Neural progenitor cell (in vitro differentiated cells): ENCODE data around the gene CKMT2. TPM values are rescaled to one million over a fixed set of nuclear protein-coding genes. Genes with fewer than 3 reads are reported as not detected.

Source experiments
- DNase-seq: peaks from one replicate; pipeline ENCODE4 v3.0.0-alpha.2; 2016; ENCODE audit warnings: low spot score
- H2AFZ ChIP-seq: fragments of 200-600 bp; sonication (generic); replicated peaks from 2 replicates; pipeline ENCODE4 v1.6.1; 2016; ENCODE audit warnings: antibody characterized with exemption
- H3F3A ChIP-seq: fragments of 200-600 bp; sonication (generic); 2 replicates; pipeline ENCODE4 v1.6.1; 2016; ENCODE audit warnings: antibody characterized with exemption, low read depth
- H3K27ac ChIP-seq: fragments of 200-600 bp; sonication (generic); 2 replicates; pipeline ENCODE4 v1.5.1; 2016; ENCODE audit warnings: mild to moderate bottlenecking
- H3K27me3 ChIP-seq: fragments of 200-600 bp; sonication (generic); 2 replicates; pipeline ENCODE4 v1.6.1; 2016; ENCODE audit warnings: mild to moderate bottlenecking, moderate library complexity
- H3K36me3 ChIP-seq: fragments of 200-600 bp; sonication (generic); 2 replicates; pipeline ENCODE4 v1.5.1; 2016
- H3K4me1 ChIP-seq: fragments of 200-600 bp; sonication (generic); 2 replicates; pipeline ENCODE4 v1.6.1; 2016; ENCODE audit warnings: mixed run types
- H3K4me2 ChIP-seq: fragments of 200-600 bp; sonication (generic); 2 replicates; pipeline ENCODE4 v1.6.1; 2016
- H3K4me3 ChIP-seq: fragments of 200-600 bp; sonication (generic); 2 replicates; pipeline ENCODE4 v1.5.1; 2016
- H3K79me2 ChIP-seq: fragments of 200-600 bp; sonication (generic); 2 replicates; pipeline ENCODE4 v1.6.1; 2016; ENCODE audit warnings: low read depth
- H3K9ac ChIP-seq: fragments of 200-600 bp; sonication (generic); 2 replicates; pipeline ENCODE4 v1.6.1; 2016
- H3K9me3 ChIP-seq: fragments of 200-600 bp; sonication (generic); 2 replicates; pipeline ENCODE4 v1.5.1; 2016; ENCODE audit warnings: low read depth
- H4K20me1 ChIP-seq: fragments of 200-600 bp; sonication (generic); 2 replicates; pipeline ENCODE4 v1.6.1; 2016; ENCODE audit warnings: low read depth
- H3K27ac Mint-ChIP-seq: 3 replicates; pipeline ENCODE4 v1.8.0; 2021; ENCODE audit warnings: mixed read lengths
- H3K27me3 Mint-ChIP-seq: 2 replicates; pipeline ENCODE4 v1.8.0; 2022; ENCODE audit warnings: low read depth, mild to moderate bottlenecking, inconsistent platforms, moderate library complexity, mixed read lengths; ENCODE audit not compliant: insufficient read depth
- H3K36me3 Mint-ChIP-seq: 3 replicates; pipeline ENCODE4 v1.8.0; 2021; ENCODE audit warnings: mixed read lengths
- H3K4me1 Mint-ChIP-seq: 3 replicates; pipeline ENCODE4 v1.8.0; 2021; ENCODE audit warnings: mixed read lengths
- H3K4me3 Mint-ChIP-seq: 3 replicates; pipeline ENCODE4 v1.8.0; 2021; ENCODE audit warnings: mild to moderate bottlenecking, moderate library complexity, mixed read lengths
- H3K9me3 Mint-ChIP-seq: 3 replicates; pipeline ENCODE4 v1.8.0; 2020; ENCODE audit warnings: mixed read lengths
- EZH2 ChIP-seq: fragments of 200-600 bp; sonication (generic); IDR thresholded peaks from 2 replicates; pipeline ENCODE4 v1.6.1; 2017; ENCODE audit warnings: antibody characterized with exemption, mild to moderate bottlenecking, moderate library complexity
- EZH2phosphoT487 ChIP-seq: fragments of 200-600 bp; sonication (generic); IDR thresholded peaks from 2 replicates; pipeline ENCODE4 v1.6.1; 2017; ENCODE audit warnings: antibody characterized with exemption
- total RNA-seq: library from RNA; depleted of rRNA; stranded (reverse); fragments of >200 nt; gene quantifications from 2 replicates; pipeline ENCODE4 v1.2.3, GENCODE V29; 2015; ENCODE audit warnings: low replicate concordance
- TF ChIP-seq, protein P1 (sequence below): fragments of 200-600 bp; sonication (generic); IDR thresholded peaks from 2 replicates; pipeline ENCODE4 v1.5.1; 2017; ENCODE audit warnings: antibody characterized with exemption, mild to moderate bottlenecking

The CKMT2 gene
- total RNA-seq, 1 donor from 2014 or later, result not detected

DNA sequence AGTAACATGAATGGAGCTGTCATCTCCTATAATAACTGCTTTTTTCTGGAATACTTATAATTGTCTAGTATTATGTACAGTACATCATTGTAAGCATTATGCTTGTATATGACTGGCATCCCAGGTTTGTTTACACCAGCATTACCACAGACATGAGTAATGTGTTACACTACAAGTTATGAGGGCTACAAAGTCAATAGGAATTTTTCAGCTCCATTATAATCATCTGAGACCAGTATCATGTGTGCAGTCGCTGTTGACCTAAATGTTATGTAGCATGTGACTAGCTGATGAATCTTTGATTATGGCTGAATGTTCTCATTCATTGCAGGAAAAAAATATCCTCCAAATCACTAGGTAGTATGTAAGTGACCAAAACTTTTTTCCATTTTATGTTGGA lies 70.4 kb downstream of the CKMT2 start:
- Histone ChIP-seq H3K9me3 (no peaks in the 10 kb centered on the region), H3K4me3 (no peak overlapping the region), H2AFZ (no peak overlapping the region), H3K4me2 (no peak overlapping the region), H3K27me3 (no peaks in the 10 kb centered on the region), H4K20me1 (peaks cover 4% of the 10 kb centered on the region), H3K79me2 (peaks cover 63% of the 10 kb centered on the region), H3K36me3 (peaks cover 3% of the 10 kb centered on the region), H3F3A (no peaks in the 10 kb centered on the region), H3K4me1 (peaks cover 11% of the 10 kb centered on the region), H3K9ac (no peak overlapping the region), H3K27ac (no peak overlapping the region)
- no peak for TF ChIP-seq EZH2phosphoT487
- TF ChIP-seq EZH2, result no peak
- TF ChIP-seq, protein P1, sequence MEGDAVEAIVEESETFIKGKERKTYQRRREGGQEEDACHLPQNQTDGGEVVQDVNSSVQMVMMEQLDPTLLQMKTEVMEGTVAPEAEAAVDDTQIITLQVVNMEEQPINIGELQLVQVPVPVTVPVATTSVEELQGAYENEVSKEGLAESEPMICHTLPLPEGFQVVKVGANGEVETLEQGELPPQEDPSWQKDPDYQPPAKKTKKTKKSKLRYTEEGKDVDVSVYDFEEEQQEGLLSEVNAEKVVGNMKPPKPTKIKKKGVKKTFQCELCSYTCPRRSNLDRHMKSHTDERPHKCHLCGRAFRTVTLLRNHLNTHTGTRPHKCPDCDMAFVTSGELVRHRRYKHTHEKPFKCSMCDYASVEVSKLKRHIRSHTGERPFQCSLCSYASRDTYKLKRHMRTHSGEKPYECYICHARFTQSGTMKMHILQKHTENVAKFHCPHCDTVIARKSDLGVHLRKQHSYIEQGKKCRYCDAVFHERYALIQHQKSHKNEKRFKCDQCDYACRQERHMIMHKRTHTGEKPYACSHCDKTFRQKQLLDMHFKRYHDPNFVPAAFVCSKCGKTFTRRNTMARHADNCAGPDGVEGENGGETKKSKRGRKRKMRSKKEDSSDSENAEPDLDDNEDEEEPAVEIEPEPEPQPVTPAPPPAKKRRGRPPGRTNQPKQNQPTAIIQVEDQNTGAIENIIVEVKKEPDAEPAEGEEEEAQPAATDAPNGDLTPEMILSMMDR, result no peak
- peak overlapping the region; percentile 28 for H3K4me3 Mint-ChIP-seq
- no peaks in the 10 kb centered on the region for H3K36me3 Mint-ChIP-seq
- H3K9me3 Mint-ChIP-seq, result no peaks in the 10 kb centered on the region
- no peak for DNase-seq
- H3K4me1 Mint-ChIP-seq, result peaks cover 19% of the 10 kb centered on the region
- no peaks in the 10 kb centered on the region for H3K27me3 Mint-ChIP-seq
- no peak overlapping the region for H3K27ac Mint-ChIP-seq

DNA sequence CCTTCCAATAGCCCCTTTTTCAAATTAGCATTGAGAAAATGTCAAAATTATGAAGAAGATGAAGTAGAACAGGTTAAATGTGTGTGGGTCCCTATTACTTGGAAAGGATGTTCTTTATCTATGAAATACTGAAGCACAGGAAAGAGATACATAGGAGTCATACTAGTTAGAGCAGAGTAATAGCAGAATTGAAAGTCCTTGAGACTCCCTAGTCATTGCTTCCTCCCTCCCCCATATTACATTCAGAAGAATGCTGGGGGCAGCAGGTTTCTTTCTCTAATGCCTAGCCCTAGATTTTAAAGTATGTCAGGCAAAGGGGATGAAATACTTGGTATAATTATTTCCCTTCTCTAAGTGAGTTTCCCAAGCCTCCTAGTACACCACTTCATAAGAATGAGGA lies 72.7 kb downstream of the CKMT2 start:
- Mint-ChIP-seq H3K27me3 (no peaks in the 10 kb centered on the region), H3K4me1 (peaks cover 8% of the 10 kb centered on the region), H3K4me3 (no peak overlapping the region), H3K9me3 (no peaks in the 10 kb centered on the region), H3K36me3 (peaks cover 3% of the 10 kb centered on the region), H3K27ac (no peak overlapping the region)
- TF ChIP-seq EZH2, result no peak
- TF ChIP-seq, protein P1, result no peak
- no peak for TF ChIP-seq EZH2phosphoT487
- Histone ChIP-seq H3K9ac (no peak overlapping the region), H3K36me3 (peaks cover 3% of the 10 kb centered on the region), H3K9me3 (no peaks in the 10 kb centered on the region), H3K4me3 (no peak overlapping the region), H2AFZ (no peak overlapping the region), H3K79me2 (peaks cover 41% of the 10 kb centered on the region), H3K27me3 (no peaks in the 10 kb centered on the region), H3K4me1 (peaks cover 5% of the 10 kb centered on the region), H4K20me1 (no peaks in the 10 kb centered on the region), H3F3A (no peaks in the 10 kb centered on the region), H3K4me2 (no peak overlapping the region), H3K27ac (no peak overlapping the region)
- DNase-seq, result no peak

DNA sequence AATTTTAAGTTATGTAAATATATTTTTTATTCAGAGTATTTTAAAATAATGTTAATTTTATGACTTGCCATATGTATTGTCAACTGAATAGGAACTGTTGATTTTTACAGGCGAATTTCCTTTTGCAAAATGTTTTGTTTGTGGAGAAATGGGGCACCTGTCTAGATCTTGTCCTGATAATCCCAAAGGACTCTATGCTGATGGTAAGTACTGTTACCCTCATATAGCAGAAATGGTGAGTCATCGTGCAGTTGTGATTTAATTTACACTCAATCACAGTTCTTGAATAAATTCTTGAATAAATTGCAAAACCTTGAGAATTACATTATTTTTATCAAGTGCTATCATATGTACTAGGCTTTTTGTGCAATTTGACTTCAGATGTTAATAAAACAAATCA lies 75.7 kb downstream of the CKMT2 start:
- H3K27me3 Mint-ChIP-seq, result no peaks in the 10 kb centered on the region

More for the DNA sequence above, 75.7 kb downstream of the CKMT2 start:
- H3K9me3 Mint-ChIP-seq, result no peaks in the 10 kb centered on the region
- peaks cover 10% of the 10 kb centered on the region for H3K36me3 Mint-ChIP-seq
- no peaks in the 10 kb centered on the region for H3K4me1 Mint-ChIP-seq
- Histone ChIP-seq H3K27me3 (no peaks in the 10 kb centered on the region), H2AFZ (no peak overlapping the region), H4K20me1 (no peaks in the 10 kb centered on the region), H3K4me3 (no peak overlapping the region), H3K27ac (no peak overlapping the region), H3K4me2 (no peak overlapping the region), H3F3A (peaks cover 5% of the 10 kb centered on the region), H3K9ac (no peak overlapping the region), H3K4me1 (no peaks in the 10 kb centered on the region), H3K9me3 (no peaks in the 10 kb centered on the region), H3K79me2 (peaks cover 14% of the 10 kb centered on the region), H3K36me3 (peaks cover 18% of the 10 kb centered on the region)
- H3K4me3 Mint-ChIP-seq, result no peak overlapping the region
- TF ChIP-seq EZH2phosphoT487 (no peak), EZH2 (no peak)
- TF ChIP-seq, protein P1, result no peak
- no peak for DNase-seq
- H3K27ac Mint-ChIP-seq, result no peak overlapping the region
